Muscle layer of duodenum (tissue), 2 donors: ENCODE data around the gene CLSTN3.
"Not testable (repeated sequence)": the region's sequence is repeated elsewhere in the genome, so short reads cannot be mapped to it uniquely, and the experiment has no call there.

Source experiments
- H3K27ac ChIP-seq: one replicate; pipeline ENCODE4 v1.7.0; 2013; ENCODE audit warnings: mild to moderate bottlenecking, low read length
- H3K27me3 ChIP-seq: one replicate; pipeline ENCODE4 v1.7.0; 2013; ENCODE audit warnings: low read depth, mild to moderate bottlenecking, control low read depth, low read length
- H3K36me3 ChIP-seq, 2 donors: one replicate each; pipeline ENCODE4 v1.7.0; 2013; ENCODE audit warnings: low read length in 2 of 2, control low read depth in 1 of 2, mild to moderate bottlenecking in 1 of 2; ENCODE audit not compliant: insufficient read depth in 2 of 2, control insufficient read depth in 1 of 2
- H3K4me1 ChIP-seq, 2 donors: one replicate each; pipeline ENCODE4 v1.7.0; 2013; ENCODE audit warnings: low read length in 2 of 2, mild to moderate bottlenecking in 2 of 2, control low read depth in 1 of 2, moderate library complexity in 1 of 2; ENCODE audit not compliant: insufficient read depth in 2 of 2, control insufficient read depth in 1 of 2
- H3K4me3 ChIP-seq, 2 donors: one replicate each; pipeline ENCODE4 v1.7.0; 2013; ENCODE audit warnings: low read length in 2 of 2, low read depth in 1 of 2, mild to moderate bottlenecking in 1 of 2
- H3K9me3 ChIP-seq, 2 donors: one replicate each; pipeline ENCODE4 v1.7.0; 2013; ENCODE audit warnings: low read length in 2 of 2, control low read depth in 1 of 2, mild to moderate bottlenecking in 1 of 2; ENCODE audit not compliant: control insufficient read depth in 1 of 2
- donor health status: healthy.

The CLSTN3 gene

GRCh38 chr12:7171854-7172253 lies 41.7 kb downstream of the CLSTN3 start:
- Histone ChIP-seq H3K27me3 (no peaks in the 10 kb centered on the region), H3K27ac (no peak overlapping the region), H3K36me3 (no peaks in the 10 kb centered on the region), H3K4me3 (no peak overlapping the region), H3K4me1 (no peaks in the 10 kb centered on the region), H3K9me3 (peaks cover 3% of the 10 kb centered on the region in 2 donors)

GRCh38 chr12:7175493-7175892 lies 45.3 kb downstream of the CLSTN3 start:
- Histone ChIP-seq H3K4me1 (no peaks in the 10 kb centered on the region), H3K36me3 (no peaks in the 10 kb centered on the region), H3K27ac (no peak overlapping the region), H3K4me3 (no peak overlapping the region), H3K9me3 (peaks cover 0 to 3% of the 10 kb centered on the region in 2 donors), H3K27me3 (no peaks in the 10 kb centered on the region)

- Histone ChIP-seq H3K27me3 (no peaks in the 10 kb centered on the region), H3K4me1 (no peaks in the 10 kb centered on the region), H3K27ac (no peak overlapping the region), H3K4me3 (no peak overlapping the region), H3K9me3 (peaks cover 0 to 3% of the 10 kb centered on the region in 2 donors), H3K36me3 (no peaks in the 10 kb centered on the region)
Observed at GRCh38 chr12:7176595-7176994, 46.4 kb downstream of the CLSTN3 start.

GRCh38 chr12:7178481-7178880 lies 48.3 kb downstream of the CLSTN3 start:
- no peak overlapping the region for H3K4me3 ChIP-seq
- no peak overlapping the region for H3K27ac ChIP-seq
- peaks cover 0 to 3% of the 10 kb centered on the region in 2 donors for H3K9me3 ChIP-seq
- no peaks in the 10 kb centered on the region for H3K36me3 ChIP-seq
- no peaks in the 10 kb centered on the region for H3K4me1 ChIP-seq
- no peaks in the 10 kb centered on the region for H3K27me3 ChIP-seq

GRCh38 chr12:7180685-7181084 lies 50.5 kb downstream of the CLSTN3 start:
- no peak overlapping the region for H3K27ac ChIP-seq
- no peaks in the 10 kb centered on the region for H3K27me3 ChIP-seq

GRCh38 chr12:7186058-7186457 lies 55.9 kb downstream of the CLSTN3 start:
- H3K4me3 ChIP-seq, H3K27ac ChIP-seq, H3K36me3 ChIP-seq, H3K9me3 ChIP-seq, H3K27me3 ChIP-seq: not testable (repeated sequence)
- H3K4me1 ChIP-seq, result peaks cover 5 to 17% of the 10 kb centered on the region in 2 donors

More at GRCh38 chr12:7180685-7181084, 50.5 kb downstream of the CLSTN3 start:
- Histone ChIP-seq H3K4me3 (no peak overlapping the region), H3K36me3 (no peaks in the 10 kb centered on the region), H3K9me3 (peaks cover 0 to 3% of the 10 kb centered on the region in 2 donors), H3K4me1 (no peaks in the 10 kb centered on the region)

GRCh38 chr12:7188562-7189397 lies 58.6 kb downstream of the CLSTN3 start:
- Histone ChIP-seq H3K9me3 (no peaks in the 10 kb centered on the region), H3K4me3 (peak overlapping the region; percentile 86 to 95), H3K4me1 (peaks cover 5 to 18% of the 10 kb centered on the region in 2 donors), H3K36me3 (peaks cover 11% of the 10 kb centered on the region in 2 donors), H3K27me3 (no peaks in the 10 kb centered on the region), H3K27ac (peak overlapping the region; percentile 99)

- H3K9me3 ChIP-seq, result no peaks in the 10 kb centered on the region
- H3K27me3 ChIP-seq, result no peaks in the 10 kb centered on the region
- peaks cover 5 to 18% of the 10 kb centered on the region in 2 donors for H3K4me1 ChIP-seq
- peak within 1 kb of the TSS; percentile 99 for H3K27ac ChIP-seq
- peaks cover 11 to 16% of the 10 kb centered on the region in 2 donors for H3K36me3 ChIP-seq
- peak within 1 kb of the TSS; percentile 86 to 95 for H3K4me3 ChIP-seq
Observed at GRCh38 chr12:7189398-7190267, 59.5 kb downstream of the CLSTN3 start, which contains the start of gene PEX5. TSS of gene PEX5 (plus strand) at chr12:7189686. CDS start at chr12:7190378, 692 bp downstream.

- peak overlapping the region; percentile 86 to 95 for H3K4me3 ChIP-seq
- no peaks in the 10 kb centered on the region for H3K27me3 ChIP-seq
- H3K9me3 ChIP-seq, result no peaks in the 10 kb centered on the region
- peaks cover 5 to 18% of the 10 kb centered on the region in 2 donors for H3K4me1 ChIP-seq
- peaks cover 11 to 21% of the 10 kb centered on the region in 2 donors for H3K36me3 ChIP-seq
- no peak overlapping the region for H3K27ac ChIP-seq
Observed at GRCh38 chr12:7190268-7191055, 60.3 kb downstream of the CLSTN3 start.

GRCh38 chr12:7193674-7194073 lies 63.5 kb downstream of the CLSTN3 start:
- H3K36me3 ChIP-seq, result peaks cover 11 to 22% of the 10 kb centered on the region in 2 donors
- peaks cover 5 to 12% of the 10 kb centered on the region in 2 donors for H3K4me1 ChIP-seq
- no peak overlapping the region for H3K27ac ChIP-seq
- no peaks in the 10 kb centered on the region for H3K27me3 ChIP-seq
- H3K9me3 ChIP-seq, result no peaks in the 10 kb centered on the region
- no peak overlapping the region for H3K4me3 ChIP-seq
